Mesothelial cell of epicardium (in vitro differentiated cells): Measurements from ENCODE around the gene CALCOCO1. TPM values are rescaled to one million over a fixed set of nuclear protein-coding genes. Genes with fewer than 3 reads are reported as not detected.

ENCODE experiments used
- DNase-seq, 2 experiments: peaks; one replicate each; pipeline ENCODE4 v3.0.0; 2021; ENCODE audit warnings: low spot score in 2 of 2; ENCODE audit not compliant: unreplicated experiment in 2 of 2
- H3K27ac Mint-ChIP-seq: 2 replicates; pipeline ENCODE4 v1.8.0; 2021; ENCODE audit warnings: mixed read lengths
- H3K27me3 Mint-ChIP-seq: 2 replicates; pipeline ENCODE4 v1.8.0; 2021; ENCODE audit warnings: low read depth, mixed read lengths
- H3K36me3 Mint-ChIP-seq: 2 replicates; pipeline ENCODE4 v1.8.0; 2021; ENCODE audit warnings: mixed read lengths
- H3K4me1 Mint-ChIP-seq: 2 replicates; pipeline ENCODE4 v1.8.0; 2021; ENCODE audit warnings: mixed read lengths
- H3K4me3 Mint-ChIP-seq: 2 replicates; pipeline ENCODE4 v1.8.0; 2021; ENCODE audit warnings: mild to moderate bottlenecking, moderate library complexity, mixed read lengths
- H3K9me3 Mint-ChIP-seq: 2 replicates; pipeline ENCODE4 v1.8.0; 2021; ENCODE audit warnings: mixed read lengths
- CTCF ChIP-seq: fragments of 200-600 bp; sonication (generic); IDR thresholded peaks from one replicate; pipeline ENCODE4 v1.5.0; 2021; ENCODE audit warnings: antibody characterized with exemption; ENCODE audit not compliant: unreplicated experiment
- total RNA-seq: library from RNA; stranded (reverse); gene quantifications from 3 replicates; pipeline ENCODE4 v1.2.1, GENCODE V29; 2021

CALCOCO1 gene
- total RNA-seq, 1 donor from 2014 or later: 130 TPM

- H3K36me3 Mint-ChIP-seq: peaks cover 2% of the 10 kb centered on the region
- H3K27me3 Mint-ChIP-seq: peaks cover 81% of the 10 kb centered on the region
- H3K27ac Mint-ChIP-seq: no peak overlapping the region
- DNase-seq: no peak
- no peak for TF ChIP-seq CTCF
- peaks cover 2% of the 10 kb centered on the region for H3K9me3 Mint-ChIP-seq
- H3K4me1 Mint-ChIP-seq: peaks cover 50% of the 10 kb centered on the region
- H3K4me3 Mint-ChIP-seq: no peak overlapping the region
Observed at GRCh38 chr12:53758730-53759103, 31.5 kb upstream of the CALCOCO1 start.

- H3K9me3 Mint-ChIP-seq: no peaks in the 10 kb centered on the region
- H3K27me3 Mint-ChIP-seq: peaks cover 76% of the 10 kb centered on the region
- H3K4me3 Mint-ChIP-seq: no peak overlapping the region
- H3K36me3 Mint-ChIP-seq: no peaks in the 10 kb centered on the region
- TF ChIP-seq CTCF: no peak
- no peak for DNase-seq
- H3K4me1 Mint-ChIP-seq: peaks cover 45% of the 10 kb centered on the region
- H3K27ac Mint-ChIP-seq: no peak overlapping the region
Observed at GRCh38 chr12:53758081-53758729, 31.0 kb upstream of the CALCOCO1 start.

GRCh38 chr12:53757101-53757770 is 30.0 kb upstream of the CALCOCO1 start:
- peaks cover 67% of the 10 kb centered on the region for H3K27me3 Mint-ChIP-seq

GRCh38 chr12:53756300-53757100 is 29.2 kb upstream of the CALCOCO1 start:
- Mint-ChIP-seq H3K27me3 (peaks cover 63% of the 10 kb centered on the region), H3K9me3 (no peaks in the 10 kb centered on the region), H3K36me3 (no peaks in the 10 kb centered on the region), H3K27ac (no peak overlapping the region), H3K4me1 (peaks cover 46% of the 10 kb centered on the region), H3K4me3 (no peak overlapping the region)
- no peak for DNase-seq
- TF ChIP-seq CTCF: no peak

More at GRCh38 chr12:53757101-53757770, 30.0 kb upstream of the CALCOCO1 start:
- Mint-ChIP-seq H3K4me1 (peaks cover 43% of the 10 kb centered on the region), H3K9me3 (no peaks in the 10 kb centered on the region), H3K27ac (no peak overlapping the region), H3K4me3 (peak overlapping the region; percentile 43), H3K36me3 (no peaks in the 10 kb centered on the region)
- peak in 1 of 2 experiments; percentile 90 for DNase-seq
- TF ChIP-seq CTCF: peak; percentile 92

- no peak overlapping the region for H3K27ac Mint-ChIP-seq
- no peak for TF ChIP-seq CTCF
- no peak for DNase-seq
- peaks cover 47% of the 10 kb centered on the region for H3K4me1 Mint-ChIP-seq
- no peak overlapping the region for H3K4me3 Mint-ChIP-seq
- H3K27me3 Mint-ChIP-seq: peaks cover 57% of the 10 kb centered on the region
- H3K36me3 Mint-ChIP-seq: no peaks in the 10 kb centered on the region
- H3K9me3 Mint-ChIP-seq: no peaks in the 10 kb centered on the region
Observed at GRCh38 chr12:53755893-53756292, 28.6 kb upstream of the CALCOCO1 start.
